ENCODE data around the gene WWP2.

GRCh38 chr16:69935278-69935711, 173.2 kb downstream of the WWP2 start:
- TF ChIP-seq CTCF (IDR thresholded peaks at IDR 0.05) (no peak), POLR2A (IDR thresholded peaks at IDR 0.05) (no peak)
